ENCODE data around the gene GLG1. TPM values are rescaled to one million over a fixed set of nuclear protein-coding genes. Genes with fewer than 3 reads are reported as not detected.

GLG1 gene
- polyA plus RNA-seq, 1 donor from 2014 or later, result 36.6 TPM

DNA sequence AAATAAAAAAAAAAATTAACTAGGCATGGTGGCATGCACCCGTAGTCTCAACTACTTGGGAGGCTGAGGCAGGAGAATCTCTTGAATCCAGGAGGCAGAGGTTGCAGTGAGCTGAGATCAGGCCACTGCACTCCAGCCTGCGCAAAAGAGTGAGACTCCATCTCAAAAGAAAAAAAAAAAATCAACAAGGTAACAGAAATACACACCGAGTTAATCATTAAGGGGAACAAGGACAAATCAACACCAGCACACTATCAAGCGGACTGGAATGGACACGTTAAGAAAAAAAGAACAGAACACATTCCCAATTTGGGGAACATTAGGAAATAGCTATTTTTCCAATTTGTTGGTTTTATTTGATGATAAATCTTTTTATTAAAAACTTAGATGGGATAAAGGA is 28.4 kb upstream of the GLG1 start:
- H3K9me3 ChIP-seq (ENCODE audit: low read length), result no peaks in the 10 kb centered on the region
- no peak overlapping the region for H3K4me2 ChIP-seq (ENCODE audit: low read length)
- H3K27me3 ChIP-seq (ENCODE audit: insufficient read depth, low read depth, low read length), result no peaks in the 10 kb centered on the region
- TF ChIP-seq MXI1 (conservative IDR thresholded peaks at IDR 0.05; ENCODE audit: poor library complexity, severe bottlenecking), result no peak
- no peak for TF ChIP-seq RAD21 (conservative IDR thresholded peaks at IDR 0.05)
- no peaks in the 10 kb centered on the region for H3K9me2 ChIP-seq (ENCODE audit: insufficient read depth, low read length)
- H3K79me2 ChIP-seq (replicated peaks; ENCODE audit: insufficient read depth, low read length), result no peaks in the 10 kb centered on the region
- no peak overlapping the region for H2AFZ ChIP-seq (ENCODE audit: low read depth, low read length)
- no peak overlapping the region for H3K4me3 ChIP-seq (ENCODE audit: low read length)
- no peaks in the 10 kb centered on the region for H3K36me3 ChIP-seq (ENCODE audit: insufficient read depth, low read length)
- H4K20me1 ChIP-seq (ENCODE audit: insufficient read depth), result no peaks in the 10 kb centered on the region
- no peak overlapping the region for H3K9ac ChIP-seq (ENCODE audit: low read length)
- H3F3A ChIP-seq (ENCODE audit: insufficient read depth, low read length, poor library complexity, severe bottlenecking), result no peaks in the 10 kb centered on the region
- no peak overlapping the region for H3K27ac ChIP-seq (ENCODE audit: low read length)

DNA sequence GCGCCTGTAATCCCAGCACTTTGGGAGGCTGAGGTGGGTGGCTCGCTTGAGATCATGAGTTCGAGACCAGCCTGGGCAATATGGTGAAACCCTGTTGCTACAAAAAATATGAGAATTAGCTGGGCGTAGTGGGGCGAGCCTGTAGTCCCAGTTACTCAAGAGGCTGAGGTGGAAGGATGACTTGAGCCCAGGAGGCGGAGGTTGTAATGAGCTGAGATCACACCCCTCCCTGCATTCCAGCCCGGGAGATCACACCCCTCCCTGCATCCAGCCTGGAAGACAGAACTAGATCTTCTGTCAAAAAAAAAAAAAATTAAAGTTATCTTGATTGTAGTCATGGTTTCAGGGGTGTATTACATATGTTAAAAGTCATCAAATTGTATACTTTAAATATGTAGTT is 26.8 kb upstream of the GLG1 start:
- no peak overlapping the region for H3K9ac ChIP-seq (ENCODE audit: low read length)
- no peak overlapping the region for H2AFZ ChIP-seq (ENCODE audit: low read depth, low read length)
- TF ChIP-seq, protein P1, sequence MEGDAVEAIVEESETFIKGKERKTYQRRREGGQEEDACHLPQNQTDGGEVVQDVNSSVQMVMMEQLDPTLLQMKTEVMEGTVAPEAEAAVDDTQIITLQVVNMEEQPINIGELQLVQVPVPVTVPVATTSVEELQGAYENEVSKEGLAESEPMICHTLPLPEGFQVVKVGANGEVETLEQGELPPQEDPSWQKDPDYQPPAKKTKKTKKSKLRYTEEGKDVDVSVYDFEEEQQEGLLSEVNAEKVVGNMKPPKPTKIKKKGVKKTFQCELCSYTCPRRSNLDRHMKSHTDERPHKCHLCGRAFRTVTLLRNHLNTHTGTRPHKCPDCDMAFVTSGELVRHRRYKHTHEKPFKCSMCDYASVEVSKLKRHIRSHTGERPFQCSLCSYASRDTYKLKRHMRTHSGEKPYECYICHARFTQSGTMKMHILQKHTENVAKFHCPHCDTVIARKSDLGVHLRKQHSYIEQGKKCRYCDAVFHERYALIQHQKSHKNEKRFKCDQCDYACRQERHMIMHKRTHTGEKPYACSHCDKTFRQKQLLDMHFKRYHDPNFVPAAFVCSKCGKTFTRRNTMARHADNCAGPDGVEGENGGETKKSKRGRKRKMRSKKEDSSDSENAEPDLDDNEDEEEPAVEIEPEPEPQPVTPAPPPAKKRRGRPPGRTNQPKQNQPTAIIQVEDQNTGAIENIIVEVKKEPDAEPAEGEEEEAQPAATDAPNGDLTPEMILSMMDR (IDR thresholded peaks at IDR 0.05; ENCODE audit: poor library complexity, severe bottlenecking), result no peak
- TF ChIP-seq MXI1 (conservative IDR thresholded peaks at IDR 0.05; ENCODE audit: poor library complexity, severe bottlenecking), result no peak
- TF ChIP-seq EZH2 (IDR thresholded peaks at IDR 0.05; ENCODE audit: borderline replicate concordance, insufficient read depth, low read length, poor library complexity, severe bottlenecking), result no peak
- TF ChIP-seq RAD21 (conservative IDR thresholded peaks at IDR 0.05), result no peak
- TF ChIP-seq EP300 (conservative IDR thresholded peaks at IDR 0.05; ENCODE audit: poor library complexity, severe bottlenecking), result no peak
- no peak for TF ChIP-seq POLR2AphosphoS5 (IDR thresholded peaks at IDR 0.05)
- TF ChIP-seq, protein P2, sequence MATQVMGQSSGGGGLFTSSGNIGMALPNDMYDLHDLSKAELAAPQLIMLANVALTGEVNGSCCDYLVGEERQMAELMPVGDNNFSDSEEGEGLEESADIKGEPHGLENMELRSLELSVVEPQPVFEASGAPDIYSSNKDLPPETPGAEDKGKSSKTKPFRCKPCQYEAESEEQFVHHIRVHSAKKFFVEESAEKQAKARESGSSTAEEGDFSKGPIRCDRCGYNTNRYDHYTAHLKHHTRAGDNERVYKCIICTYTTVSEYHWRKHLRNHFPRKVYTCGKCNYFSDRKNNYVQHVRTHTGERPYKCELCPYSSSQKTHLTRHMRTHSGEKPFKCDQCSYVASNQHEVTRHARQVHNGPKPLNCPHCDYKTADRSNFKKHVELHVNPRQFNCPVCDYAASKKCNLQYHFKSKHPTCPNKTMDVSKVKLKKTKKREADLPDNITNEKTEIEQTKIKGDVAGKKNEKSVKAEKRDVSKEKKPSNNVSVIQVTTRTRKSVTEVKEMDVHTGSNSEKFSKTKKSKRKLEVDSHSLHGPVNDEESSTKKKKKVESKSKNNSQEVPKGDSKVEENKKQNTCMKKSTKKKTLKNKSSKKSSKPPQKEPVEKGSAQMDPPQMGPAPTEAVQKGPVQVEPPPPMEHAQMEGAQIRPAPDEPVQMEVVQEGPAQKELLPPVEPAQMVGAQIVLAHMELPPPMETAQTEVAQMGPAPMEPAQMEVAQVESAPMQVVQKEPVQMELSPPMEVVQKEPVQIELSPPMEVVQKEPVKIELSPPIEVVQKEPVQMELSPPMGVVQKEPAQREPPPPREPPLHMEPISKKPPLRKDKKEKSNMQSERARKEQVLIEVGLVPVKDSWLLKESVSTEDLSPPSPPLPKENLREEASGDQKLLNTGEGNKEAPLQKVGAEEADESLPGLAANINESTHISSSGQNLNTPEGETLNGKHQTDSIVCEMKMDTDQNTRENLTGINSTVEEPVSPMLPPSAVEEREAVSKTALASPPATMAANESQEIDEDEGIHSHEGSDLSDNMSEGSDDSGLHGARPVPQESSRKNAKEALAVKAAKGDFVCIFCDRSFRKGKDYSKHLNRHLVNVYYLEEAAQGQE (IDR thresholded peaks at IDR 0.05; ENCODE audit: borderline replicate concordance), result no peak
- TF ChIP-seq TAF1 (IDR thresholded peaks at IDR 0.05; ENCODE audit: low read depth), result no peak
- no peak for TF ChIP-seq SMC3 (conservative IDR thresholded peaks at IDR 0.05; ENCODE audit: poor library complexity)
- H3K9me3 ChIP-seq (ENCODE audit: low read length), result no peaks in the 10 kb centered on the region
- no peaks in the 10 kb centered on the region for H3K36me3 ChIP-seq (ENCODE audit: insufficient read depth, low read length)
- no peaks in the 10 kb centered on the region for H3K9me2 ChIP-seq (ENCODE audit: insufficient read depth, low read length)
- no peaks in the 10 kb centered on the region for H4K20me1 ChIP-seq (ENCODE audit: insufficient read depth)
- no peaks in the 10 kb centered on the region for H3K79me2 ChIP-seq (replicated peaks; ENCODE audit: insufficient read depth, low read length)
- no peak overlapping the region for H3K4me2 ChIP-seq (ENCODE audit: low read length)
- no peak overlapping the region for H3K27ac ChIP-seq (ENCODE audit: low read length)
- no peak overlapping the region for H3K4me3 ChIP-seq (ENCODE audit: low read length)
- H3F3A ChIP-seq (ENCODE audit: insufficient read depth, low read length, poor library complexity, severe bottlenecking), result no peaks in the 10 kb centered on the region
- H3K27me3 ChIP-seq (ENCODE audit: insufficient read depth, low read depth, low read length), result no peaks in the 10 kb centered on the region

Data from neural cell (in vitro differentiated cells).